Ramos (cell line): ENCODE data around the gene LSM14B.

Experiments
- in situ Hi-C: fragments of 300-500 bp; cut with MboI; formaldehyde crosslinking; loops from one replicate; pipeline ENCODE4 v1.14.3; 2022; ENCODE audit warnings: low sequenced_read_pairs; ENCODE audit not compliant: unreplicated experiment

The LSM14B gene

DNA sequence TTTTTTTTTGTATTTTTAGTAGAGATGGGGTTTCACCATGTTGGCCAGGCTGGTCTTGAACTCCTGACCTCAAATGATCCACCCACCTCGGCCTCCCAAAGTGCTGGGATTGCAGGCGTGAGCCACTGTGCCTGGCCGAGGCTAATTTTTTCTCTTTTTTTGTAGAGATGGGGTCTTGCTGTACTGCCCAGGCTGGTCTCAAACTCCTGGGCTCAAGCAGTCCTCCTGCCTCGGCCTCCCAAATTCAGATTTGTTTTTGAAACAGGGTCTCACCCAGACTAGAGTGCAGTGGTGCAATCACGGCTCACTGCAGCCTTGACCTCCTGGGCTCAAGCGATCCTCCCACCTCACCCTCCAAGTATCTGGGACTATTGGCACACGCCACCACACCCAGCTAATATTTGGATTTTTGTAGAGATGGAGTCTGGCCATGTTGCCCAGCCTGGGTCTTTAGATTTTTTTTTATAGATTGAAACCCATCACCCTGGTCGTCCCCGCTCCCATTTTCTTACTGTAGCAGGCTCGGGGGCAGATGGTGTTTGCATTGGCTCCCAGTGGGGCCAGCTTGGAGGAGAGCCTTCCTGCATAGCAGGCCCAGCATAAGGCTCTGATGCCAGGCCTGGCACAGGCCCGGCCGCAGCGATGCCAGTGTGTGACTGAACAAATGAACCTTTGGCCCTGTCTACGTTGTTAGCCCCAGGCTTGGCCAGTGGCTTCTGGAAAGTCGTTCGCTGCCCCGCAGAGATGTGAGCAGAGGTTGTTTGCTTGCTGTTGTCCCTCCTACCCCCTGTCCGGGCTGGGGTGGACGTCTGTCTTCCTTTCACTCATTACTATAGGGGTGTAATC is 56.3 kb downstream of the LSM14B start:
- in situ Hi-C loops = no loop called here

- in situ Hi-C loops = no loop called here
These were observed 56.9 kb downstream of the LSM14B start for GRCh38 chr20:62179162-62179504.

GRCh38 chr20:62181808-62182207 is 59.5 kb downstream of the LSM14B start:
- in situ Hi-C loops = no loop called here

DNA sequence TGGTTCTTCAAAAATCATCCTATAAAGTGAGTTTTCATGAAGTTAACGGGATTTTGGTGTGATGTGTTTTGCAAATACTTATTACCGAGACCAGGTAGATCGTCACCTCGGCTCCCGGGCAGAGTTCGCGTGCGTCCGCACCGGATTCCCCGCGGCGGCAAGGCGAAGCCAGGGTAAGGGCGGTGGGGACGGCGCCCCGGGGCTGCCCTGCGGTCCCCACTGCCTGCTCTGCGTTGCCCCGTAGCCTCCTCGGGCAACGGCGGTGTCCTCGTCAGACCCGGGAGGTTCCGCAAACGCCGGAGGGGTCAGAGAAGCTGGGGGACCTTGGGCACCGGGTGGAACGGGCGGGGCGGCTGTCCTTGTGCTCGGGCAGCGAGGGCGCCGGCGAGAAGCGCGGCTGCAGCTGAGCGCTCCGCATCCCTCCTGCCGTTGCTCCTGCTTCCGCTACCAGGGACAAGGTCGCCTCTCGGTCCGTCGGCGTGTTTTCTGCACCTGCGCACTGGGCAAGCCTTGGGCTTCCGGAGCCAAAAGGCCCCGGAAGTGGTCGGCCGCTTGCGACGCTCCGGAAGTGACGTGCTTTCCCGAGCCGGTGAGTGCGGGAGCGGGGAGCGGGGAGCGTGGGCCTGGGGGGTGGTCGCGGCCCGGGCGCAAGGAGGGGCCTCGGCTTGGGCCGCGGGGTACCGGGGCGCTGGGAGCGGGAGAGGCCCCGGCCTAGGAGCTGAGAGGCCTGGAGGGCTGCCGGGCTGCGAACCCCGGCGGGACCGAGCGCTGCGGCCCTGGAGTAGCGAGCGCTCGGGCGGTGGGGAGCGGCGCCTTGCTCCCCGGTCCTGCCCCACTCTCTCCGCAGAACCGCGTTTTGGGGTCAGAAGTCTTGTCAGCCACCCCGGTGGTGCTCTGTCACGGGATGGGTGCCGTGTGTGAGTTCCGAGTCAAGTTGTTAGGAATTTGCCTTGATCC is 60.5 kb downstream of the LSM14B start, which contains the start of gene MTG2:
Gene MTG2, plus strand, starts transcription at position 560 of the 957 bp plus-strand sequence. CDS start 10,393 bp downstream, outside the sequence.
- in situ Hi-C loops = no loop called here

DNA sequence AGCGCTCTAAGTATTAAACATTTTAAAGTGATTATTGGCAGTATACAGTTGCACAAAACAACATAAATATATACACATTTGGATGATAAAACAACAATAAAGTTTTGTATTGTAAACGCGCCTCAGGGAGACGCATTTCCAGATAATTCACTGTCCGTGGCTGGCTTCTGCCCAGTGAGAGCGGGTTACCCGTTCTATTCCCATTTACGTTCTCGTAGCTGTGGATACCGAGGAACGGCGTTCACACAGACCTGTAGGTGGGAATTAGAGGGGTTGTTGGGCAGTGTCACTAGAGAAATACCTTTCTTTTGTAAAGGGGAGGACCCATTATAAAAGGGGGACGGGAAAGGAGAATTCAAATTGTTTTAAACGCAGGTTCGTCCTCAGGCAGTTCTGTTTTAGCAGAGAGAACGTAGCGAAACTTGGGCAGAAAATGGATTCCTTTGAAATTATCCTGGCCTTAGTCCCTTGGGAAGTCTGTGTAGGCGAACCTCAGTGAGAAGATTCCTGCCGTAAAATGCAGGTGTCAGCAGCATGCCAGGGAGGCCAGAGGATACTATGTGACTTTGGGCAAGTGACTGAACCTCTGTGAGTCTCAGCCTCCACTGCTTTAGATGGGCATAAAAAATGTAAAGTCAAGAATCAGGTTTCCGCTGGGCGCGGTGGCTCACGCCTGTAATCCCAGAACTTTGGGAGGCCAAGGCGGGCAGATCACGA is 61.3 kb downstream of the LSM14B start:
- in situ Hi-C loops = no loop called here
